ENCODE measurements around the gene PPT2. TPM values are rescaled to one million over a fixed set of nuclear protein-coding genes. Genes with fewer than 3 reads are reported as not detected.

Gene PPT2
- total and polyA plus RNA-seq, 2 of the 13 experiments (the other 11 are each of a cell fraction or from before 2014, with no cell fraction given), result 39.2 to 61.8 TPM

DNA sequence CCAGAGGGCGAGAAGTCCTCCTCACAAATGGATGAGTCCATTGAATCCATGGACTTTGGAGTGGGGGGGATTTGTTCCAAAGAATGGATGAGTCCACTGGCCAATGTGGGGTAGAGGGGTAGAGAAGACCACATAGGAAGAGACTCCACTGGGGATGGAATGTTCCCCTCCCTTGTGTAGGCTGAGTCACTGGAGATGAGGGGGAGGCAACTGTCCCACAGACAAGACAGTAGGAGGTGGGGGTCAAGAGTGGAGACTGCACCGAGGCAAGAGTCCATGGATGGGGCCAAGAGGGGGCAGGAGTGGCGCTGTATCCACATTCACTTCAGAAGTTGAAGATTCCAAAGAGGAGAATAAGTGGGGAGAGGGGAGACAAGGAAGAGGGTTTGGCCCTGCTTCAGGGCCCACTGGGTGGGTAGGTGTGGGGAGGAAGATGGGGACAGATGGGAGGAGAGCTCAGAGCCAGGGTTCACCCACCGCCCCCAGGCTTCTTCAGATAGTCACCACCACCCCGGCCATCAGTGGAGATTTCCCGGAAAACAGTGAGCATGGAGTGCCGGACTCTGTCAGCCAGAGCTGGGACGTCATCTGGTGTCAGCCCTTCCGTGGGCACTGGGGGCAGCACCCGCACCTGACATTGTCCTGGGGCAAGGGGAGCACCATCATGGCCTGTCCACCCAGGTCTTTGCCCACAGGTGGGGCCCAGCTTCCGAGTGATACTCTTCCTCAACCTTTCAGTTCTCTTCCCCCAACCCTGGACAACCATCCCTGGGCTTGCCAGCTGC, 15.1 kb downstream of the PPT2 start (continued):
- TF ChIP-seq, protein P1, sequence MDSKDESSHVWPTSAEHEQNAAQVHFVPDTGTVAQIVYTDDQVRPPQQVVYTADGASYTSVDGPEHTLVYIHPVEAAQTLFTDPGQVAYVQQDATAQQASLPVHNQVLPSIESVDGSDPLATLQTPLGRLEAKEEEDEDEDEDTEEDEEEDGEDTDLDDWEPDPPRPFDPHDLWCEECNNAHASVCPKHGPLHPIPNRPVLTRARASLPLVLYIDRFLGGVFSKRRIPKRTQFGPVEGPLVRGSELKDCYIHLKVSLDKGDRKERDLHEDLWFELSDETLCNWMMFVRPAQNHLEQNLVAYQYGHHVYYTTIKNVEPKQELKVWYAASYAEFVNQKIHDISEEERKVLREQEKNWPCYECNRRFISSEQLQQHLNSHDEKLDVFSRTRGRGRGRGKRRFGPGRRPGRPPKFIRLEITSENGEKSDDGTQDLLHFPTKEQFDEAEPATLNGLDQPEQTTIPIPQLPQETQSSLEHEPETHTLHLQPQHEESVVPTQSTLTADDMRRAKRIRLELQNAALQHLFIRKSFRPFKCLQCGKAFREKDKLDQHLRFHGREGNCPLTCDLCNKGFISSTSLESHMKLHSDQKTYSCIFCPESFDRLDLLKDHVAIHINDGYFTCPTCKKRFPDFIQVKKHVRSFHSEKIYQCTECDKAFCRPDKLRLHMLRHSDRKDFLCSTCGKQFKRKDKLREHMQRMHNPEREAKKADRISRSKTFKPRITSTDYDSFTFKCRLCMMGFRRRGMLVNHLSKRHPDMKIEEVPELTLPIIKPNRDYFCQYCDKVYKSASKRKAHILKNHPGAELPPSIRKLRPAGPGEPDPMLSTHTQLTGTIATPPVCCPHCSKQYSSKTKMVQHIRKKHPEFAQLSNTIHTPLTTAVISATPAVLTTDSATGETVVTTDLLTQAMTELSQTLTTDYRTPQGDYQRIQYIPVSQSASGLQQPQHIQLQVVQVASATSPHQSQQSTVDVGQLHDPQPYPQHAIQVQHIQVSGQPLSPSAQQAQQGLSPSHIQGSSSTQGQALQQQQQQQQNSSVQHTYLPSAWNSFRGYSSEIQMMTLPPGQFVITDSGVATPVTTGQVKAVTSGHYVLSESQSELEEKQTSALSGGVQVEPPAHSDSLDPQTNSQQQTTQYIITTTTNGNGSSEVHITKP (CRISPR knock-in tag; IDR thresholded peaks at IDR 0.05; ENCODE audit: low read depth), result peak; percentile 88; the same call in 1 of the 2 replicates
- TF ChIP-seq ZNF549 (CRISPR knock-in tag; IDR thresholded peaks at IDR 0.05) (no peak), YY1 (IDR thresholded peaks at IDR 0.05; ENCODE audit: insufficient read depth, insufficient replicate concordance, low read depth, low read length) (no peak), RELA (CRISPR knock-in tag; IDR thresholded peaks at IDR 0.05) (no peak), EED (CRISPR knock-in tag; IDR thresholded peaks at IDR 0.05) (0 out of 2 replicates have a peak, but pooled peaks have one; percentile 30), NR2F2 (IDR thresholded peaks at IDR 0.05; ENCODE audit: borderline replicate concordance, low read depth) (no peak), PPARG (CRISPR knock-in tag; conservative IDR thresholded peaks at IDR 0.05) (no peak), ZNF841 (CRISPR knock-in tag; IDR thresholded peaks at IDR 0.05; ENCODE audit: borderline replicate concordance) (no peak), TRIM24 (CRISPR knock-in tag; IDR thresholded peaks at IDR 0.05) (no peak), HNRNPL (IDR thresholded peaks at IDR 0.05; ENCODE audit: low read depth, low read length) (0 out of 2 replicates have a peak, but pooled peaks have one; percentile 48), ZNF263 (CRISPR knock-in tag; IDR thresholded peaks at IDR 0.05) (peak; percentile 86; the same call in 1 of the 2 replicates), RFXANK (CRISPR knock-in tag; IDR thresholded peaks at IDR 0.05) (no peak), ZSCAN12 (CRISPR knock-in tag; IDR thresholded peaks at IDR 0.05) (no peak), IRF2 (CRISPR knock-in tag; IDR thresholded peaks at IDR 0.05) (no peak)
- TF ChIP-seq, protein P2, sequence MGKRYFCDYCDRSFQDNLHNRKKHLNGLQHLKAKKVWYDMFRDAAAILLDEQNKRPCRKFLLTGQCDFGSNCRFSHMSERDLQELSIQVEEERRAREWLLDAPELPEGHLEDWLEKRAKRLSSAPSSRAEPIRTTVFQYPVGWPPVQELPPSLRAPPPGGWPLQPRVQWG (CRISPR knock-in tag; IDR thresholded peaks at IDR 0.05; ENCODE audit: borderline replicate concordance, low read depth), result no peak
- TF ChIP-seq, protein P3, sequence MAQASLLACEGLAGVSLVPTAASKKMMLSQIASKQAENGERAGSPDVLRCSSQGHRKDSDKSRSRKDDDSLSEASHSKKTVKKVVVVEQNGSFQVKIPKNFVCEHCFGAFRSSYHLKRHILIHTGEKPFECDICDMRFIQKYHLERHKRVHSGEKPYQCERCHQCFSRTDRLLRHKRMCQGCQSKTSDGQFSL (CRISPR knock-in tag; IDR thresholded peaks at IDR 0.05), result peak; percentile 82
- TF ChIP-seq, protein P4, sequence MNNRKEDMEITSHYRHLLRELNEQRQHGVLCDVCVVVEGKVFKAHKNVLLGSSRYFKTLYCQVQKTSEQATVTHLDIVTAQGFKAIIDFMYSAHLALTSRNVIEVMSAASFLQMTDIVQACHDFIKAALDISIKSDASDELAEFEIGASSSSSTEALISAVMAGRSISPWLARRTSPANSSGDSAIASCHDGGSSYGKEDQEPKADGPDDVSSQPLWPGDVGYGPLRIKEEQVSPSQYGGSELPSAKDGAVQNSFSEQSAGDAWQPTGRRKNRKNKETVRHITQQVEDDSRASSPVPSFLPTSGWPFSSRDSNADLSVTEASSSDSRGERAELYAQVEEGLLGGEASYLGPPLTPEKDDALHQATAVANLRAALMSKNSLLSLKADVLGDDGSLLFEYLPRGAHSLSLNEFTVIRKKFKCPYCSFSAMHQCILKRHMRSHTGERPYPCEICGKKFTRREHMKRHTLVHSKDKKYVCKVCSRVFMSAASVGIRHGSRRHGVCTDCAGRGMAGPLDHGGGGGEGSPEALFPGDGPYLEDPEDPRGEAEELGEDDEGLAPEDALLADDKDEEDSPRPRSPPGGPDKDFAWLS (CRISPR knock-in tag; IDR thresholded peaks at IDR 0.05; ENCODE audit: borderline replicate concordance), result no peak
- TF ChIP-seq, protein P5, sequence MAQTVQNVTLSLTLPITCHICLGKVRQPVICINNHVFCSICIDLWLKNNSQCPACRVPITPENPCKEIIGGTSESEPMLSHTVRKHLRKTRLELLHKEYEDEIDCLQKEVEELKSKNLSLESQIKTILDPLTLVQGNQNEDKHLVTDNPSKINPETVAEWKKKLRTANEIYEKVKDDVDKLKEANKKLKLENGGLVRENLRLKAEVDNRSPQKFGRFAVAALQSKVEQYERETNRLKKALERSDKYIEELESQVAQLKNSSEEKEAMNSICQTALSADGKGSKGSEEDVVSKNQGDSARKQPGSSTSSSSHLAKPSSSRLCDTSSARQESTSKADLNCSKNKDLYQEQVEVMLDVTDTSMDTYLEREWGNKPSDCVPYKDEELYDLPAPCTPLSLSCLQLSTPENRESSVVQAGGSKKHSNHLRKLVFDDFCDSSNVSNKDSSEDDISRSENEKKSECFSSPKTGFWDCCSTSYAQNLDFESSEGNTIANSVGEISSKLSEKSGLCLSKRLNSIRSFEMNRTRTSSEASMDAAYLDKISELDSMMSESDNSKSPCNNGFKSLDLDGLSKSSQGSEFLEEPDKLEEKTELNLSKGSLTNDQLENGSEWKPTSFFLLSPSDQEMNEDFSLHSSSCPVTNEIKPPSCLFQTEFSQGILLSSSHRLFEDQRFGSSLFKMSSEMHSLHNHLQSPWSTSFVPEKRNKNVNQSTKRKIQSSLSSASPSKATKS (CRISPR knock-in tag; IDR thresholded peaks at IDR 0.05), result no peak
- TF ChIP-seq, protein P6, sequence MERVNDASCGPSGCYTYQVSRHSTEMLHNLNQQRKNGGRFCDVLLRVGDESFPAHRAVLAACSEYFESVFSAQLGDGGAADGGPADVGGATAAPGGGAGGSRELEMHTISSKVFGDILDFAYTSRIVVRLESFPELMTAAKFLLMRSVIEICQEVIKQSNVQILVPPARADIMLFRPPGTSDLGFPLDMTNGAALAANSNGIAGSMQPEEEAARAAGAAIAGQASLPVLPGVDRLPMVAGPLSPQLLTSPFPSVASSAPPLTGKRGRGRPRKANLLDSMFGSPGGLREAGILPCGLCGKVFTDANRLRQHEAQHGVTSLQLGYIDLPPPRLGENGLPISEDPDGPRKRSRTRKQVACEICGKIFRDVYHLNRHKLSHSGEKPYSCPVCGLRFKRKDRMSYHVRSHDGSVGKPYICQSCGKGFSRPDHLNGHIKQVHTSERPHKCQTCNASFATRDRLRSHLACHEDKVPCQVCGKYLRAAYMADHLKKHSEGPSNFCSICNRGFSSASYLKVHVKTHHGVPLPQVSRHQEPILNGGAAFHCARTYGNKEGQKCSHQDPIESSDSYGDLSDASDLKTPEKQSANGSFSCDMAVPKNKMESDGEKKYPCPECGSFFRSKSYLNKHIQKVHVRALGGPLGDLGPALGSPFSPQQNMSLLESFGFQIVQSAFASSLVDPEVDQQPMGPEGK (CRISPR knock-in tag; IDR thresholded peaks at IDR 0.05), result no peak
